NCI-H748 (cell line): ENCODE results near the gene CCL24.
"Not testable (repeated sequence)": the region's sequence is repeated elsewhere in the genome, so short reads cannot be mapped to it uniquely, and the experiment has no call there.

Experiments
- DNase-seq: peaks from one replicate; lab custom pipeline; 2025; ENCODE audit not compliant: unreplicated experiment; lab: John Stamatoyannopoulos, UW

The CCL24 gene

DNA sequence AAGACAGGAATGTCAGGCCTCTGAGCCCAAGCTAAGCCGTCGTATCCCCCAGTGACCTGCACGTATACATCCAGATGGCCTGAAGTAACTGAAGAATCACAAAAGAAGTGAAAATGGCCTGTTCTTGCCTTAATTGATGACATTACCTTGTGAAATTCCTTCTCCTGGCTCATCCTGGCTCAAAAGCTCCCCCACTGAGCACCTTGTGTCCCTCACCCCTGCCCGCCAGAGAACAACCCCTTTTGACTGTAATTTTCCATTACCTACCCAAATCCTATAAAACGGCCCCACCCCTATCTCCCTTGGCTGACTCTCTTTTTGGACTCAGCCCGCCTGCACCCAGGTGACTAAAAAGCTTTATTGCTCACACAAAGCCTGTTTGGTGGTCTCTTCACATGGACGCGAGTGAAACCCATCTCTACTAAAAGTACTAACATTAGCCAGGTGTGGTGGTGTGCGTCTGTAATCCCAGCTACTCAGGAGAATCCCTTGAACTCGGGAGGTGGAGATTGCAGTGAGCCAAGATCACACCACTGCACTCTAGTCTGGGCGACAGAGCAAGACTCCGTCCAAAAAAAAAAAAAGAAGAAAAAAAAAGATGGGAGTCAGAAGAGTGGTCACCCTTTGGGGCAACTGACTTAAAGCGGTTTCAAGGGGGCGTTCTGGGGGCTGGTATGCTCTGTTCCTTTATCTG is 25.3 kb downstream of the CCL24 start:
- not testable (repeated sequence) for DNase-seq

DNA sequence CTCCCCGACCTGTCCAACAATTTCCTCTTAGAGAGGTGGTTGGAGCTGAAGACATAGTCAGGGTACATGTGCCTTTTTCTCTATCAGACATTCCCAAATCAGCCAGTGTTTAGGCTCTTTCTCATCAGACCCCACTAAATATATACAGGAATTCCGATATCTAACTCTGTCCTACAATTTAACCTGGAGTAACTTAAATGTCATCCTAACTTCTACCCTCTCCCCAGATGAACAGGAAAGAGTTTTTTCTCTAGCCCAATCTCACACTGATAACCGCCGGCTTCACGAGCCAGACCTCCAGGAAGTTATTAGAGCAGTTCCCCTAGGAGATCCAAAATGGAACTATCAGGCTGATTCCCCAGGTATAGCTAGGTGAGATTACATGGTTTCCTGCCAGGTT is 30.5 kb downstream of the CCL24 start:
- DNase-seq, result not testable (repeated sequence)

- not testable (repeated sequence) for DNase-seq
These were observed 32.8 kb downstream of the CCL24 start for GRCh38 chr7:75780647-75781273.

DNA sequence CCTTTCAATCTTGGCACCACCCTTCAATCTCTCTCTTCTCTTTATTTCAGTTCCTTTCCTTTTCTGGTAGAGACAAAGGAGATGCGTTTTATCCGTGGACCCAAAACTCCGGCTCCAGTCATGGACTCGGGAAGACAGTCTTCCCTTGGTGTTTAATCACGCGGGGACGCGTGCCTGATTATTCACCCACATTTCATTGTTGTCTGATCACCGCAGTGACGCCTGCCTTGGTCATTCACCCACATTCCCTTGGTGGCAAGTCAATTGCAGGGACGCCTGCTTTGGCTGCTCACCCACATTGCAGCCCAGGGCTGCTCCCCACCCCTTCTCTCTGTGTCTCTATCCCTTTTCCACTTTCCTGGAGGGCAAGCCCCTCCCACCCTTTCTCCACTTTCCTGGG is 34.1 kb downstream of the CCL24 start:
- DNase-seq, result not testable (repeated sequence)

DNA sequence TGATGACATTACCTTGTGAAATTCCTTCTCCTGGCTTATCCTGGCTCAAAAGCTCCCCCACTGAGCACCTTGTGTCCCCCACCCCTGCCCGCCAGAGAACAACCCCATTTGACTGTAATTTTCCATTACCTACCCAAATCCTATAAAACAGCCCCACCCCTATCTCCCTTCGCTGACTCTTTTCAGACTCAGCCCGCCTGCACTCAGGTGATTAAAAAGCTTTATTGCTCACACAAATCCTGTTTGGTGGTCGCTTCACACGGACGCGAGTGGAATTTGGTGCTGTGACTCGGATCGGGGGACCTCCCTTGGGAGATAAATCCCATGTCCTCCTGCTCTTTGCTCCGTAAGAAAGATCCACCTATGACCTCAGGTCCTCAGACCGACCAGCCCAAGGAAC is 34.6 kb downstream of the CCL24 start:
- DNase-seq, result not testable (repeated sequence)

DNA sequence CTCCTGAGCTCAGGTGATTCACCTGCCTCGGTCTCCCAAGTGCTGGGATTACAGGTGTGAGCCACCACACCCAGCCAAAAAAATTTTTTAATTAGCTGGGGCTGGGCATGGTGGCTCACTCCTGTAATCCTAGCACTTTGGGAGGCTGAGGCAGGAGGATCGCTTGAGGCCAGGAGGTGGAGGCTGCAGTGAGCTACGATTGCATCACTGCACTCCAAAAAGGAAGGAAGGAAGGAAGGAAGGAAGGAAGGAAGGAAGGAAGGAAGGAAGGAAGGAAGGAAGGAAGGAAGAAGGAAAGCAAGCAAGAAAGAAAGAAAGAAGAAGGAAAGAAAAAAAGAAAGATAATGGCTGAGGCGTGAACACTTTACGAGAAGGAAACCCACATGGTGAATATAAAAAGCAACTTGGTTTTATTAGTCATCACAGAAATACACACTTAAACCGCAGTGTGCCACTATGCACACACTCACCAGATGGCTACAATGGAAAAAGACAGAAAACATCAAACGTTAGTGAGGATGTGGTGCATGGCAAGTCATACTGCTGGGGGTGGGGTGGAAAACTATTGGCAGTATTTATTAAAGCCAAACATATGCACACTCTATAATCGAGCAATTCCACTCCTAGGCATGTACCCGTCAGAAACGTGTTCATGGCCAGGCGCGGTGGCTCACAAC is 37.2 kb downstream of the CCL24 start:
- no peak for DNase-seq

- not testable (repeated sequence) for DNase-seq
These were observed 39.6 kb downstream of the CCL24 start for GRCh38 chr7:75773958-75774357.

DNA sequence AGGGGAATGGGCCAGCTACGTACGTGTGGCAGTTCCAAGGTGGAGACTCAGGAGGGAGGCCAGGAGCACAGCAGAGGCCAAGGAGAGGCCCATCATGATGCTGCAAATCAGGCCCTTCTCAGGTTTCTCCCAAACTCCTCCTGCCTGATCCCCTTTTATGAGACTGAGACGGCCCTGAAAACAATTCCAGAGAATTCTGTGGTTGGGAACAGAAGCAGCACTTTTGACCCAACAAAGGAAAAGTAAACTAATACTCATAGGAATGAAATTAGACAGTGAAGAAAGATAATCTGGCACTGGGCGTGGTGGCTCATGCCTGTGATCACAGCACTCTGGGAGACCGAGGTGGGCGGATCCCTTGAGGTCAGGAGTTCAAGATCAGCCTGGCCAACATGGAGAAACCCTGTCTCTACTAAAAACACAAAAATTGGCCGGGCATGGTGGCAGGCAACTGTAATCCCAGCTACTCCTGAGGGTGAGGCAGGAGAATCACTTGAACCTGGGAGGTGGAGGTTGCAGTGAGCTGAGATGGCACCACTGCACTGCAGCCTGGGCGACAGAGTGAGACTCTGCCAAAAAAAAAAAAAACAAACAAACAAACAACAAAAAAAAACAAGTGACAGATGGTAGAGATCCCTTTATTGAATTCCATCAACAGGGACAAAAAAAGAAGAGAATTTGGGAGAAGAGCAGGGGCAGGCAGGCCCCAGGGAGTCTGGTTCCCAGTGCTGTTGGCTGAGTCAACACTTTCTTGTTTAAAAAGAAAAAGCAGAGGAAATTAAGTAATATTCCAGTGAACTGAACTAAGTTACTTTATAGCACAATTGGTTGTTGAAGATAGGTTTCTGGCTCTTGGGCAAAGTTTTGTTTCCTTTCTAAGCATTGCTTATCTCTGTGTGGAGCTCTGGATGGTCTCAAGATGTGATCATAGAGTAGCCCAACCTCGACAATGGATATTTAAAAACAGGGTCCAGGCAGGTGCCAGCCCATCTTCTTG is 41.2 kb downstream of the CCL24 start, which contains the start of gene CCL26:
TSS of gene CCL26 (minus strand) at position 131 of the 997 bp plus-strand sequence. CDS start at position 96, 35 bp downstream.
- no peak for DNase-seq

- no peak for DNase-seq
These were observed 42.4 kb downstream of the CCL24 start for GRCh38 chr7:75771224-75771623.

DNA sequence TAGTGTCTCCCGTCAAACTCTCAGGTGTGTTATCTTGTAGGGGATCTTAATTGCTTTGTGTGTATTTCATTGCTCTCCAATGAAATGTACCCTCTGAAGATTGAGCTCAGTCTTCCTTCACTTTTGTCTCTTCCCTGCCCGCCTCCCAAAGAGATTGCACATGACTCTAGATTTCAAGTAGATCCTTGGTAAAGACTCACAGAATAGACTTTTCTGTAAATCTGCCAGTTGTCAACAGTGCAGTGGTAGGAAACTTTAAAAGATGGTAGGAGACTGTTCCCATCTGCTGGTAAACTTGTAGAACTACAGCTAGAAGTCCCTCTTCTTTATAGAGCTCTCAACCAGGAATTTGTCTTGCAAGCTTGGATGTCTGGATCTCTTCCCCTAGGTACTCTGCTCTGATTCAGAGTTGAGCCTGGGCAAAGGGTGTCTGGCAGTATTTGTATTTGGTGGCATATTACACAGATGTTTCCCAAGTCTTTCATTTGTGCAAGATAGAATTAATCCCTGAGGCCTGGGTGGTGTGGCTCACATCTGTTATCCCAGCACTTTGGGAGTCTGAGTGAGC is 51.2 kb downstream of the CCL24 start:
- DNase-seq, result peak; percentile 52

GRCh38 chr7:75761801-75762200 is 51.8 kb downstream of the CCL24 start:
- DNase-seq, result not testable (repeated sequence)
